Spleen (tissue), 11 donors: ENCODE measurements around the gene MAPK14. TPM values are rescaled to one million over a fixed set of nuclear protein-coding genes. Genes with fewer than 3 reads are reported as not detected.

Experiments used
- DNase-seq: peaks from one replicate; pipeline ENCODE4 v3.0.0-alpha.2; 2020
- H3K27ac ChIP-seq, 8 donors: fragments of 200-600 bp; sonication (generic) in 7 of 8; 1 replicate in 4 of 8; 2 replicates in 4 of 8; pipeline versions ENCODE4 v1.5.0 to v1.8.0; 2016 to 2021; ENCODE audit warnings: inconsistent platforms in 4 of 8, mild to moderate bottlenecking in 4 of 8, moderate library complexity in 1 of 8
- H3K27me3 ChIP-seq, 7 donors: fragments of 200-600 bp; sonication (generic) in 6 of 7; replicated peaks in 1 of 7; 1 replicate in 4 of 7; 2 replicates in 3 of 7; pipeline versions ENCODE4 v1.5.0 to v1.8.0; 2016 to 2021; ENCODE audit warnings: inconsistent platforms in 3 of 7, mild to moderate bottlenecking in 1 of 7
- H3K36me3 ChIP-seq, 6 donors: fragments of 200-600 bp; sonication (generic) in 5 of 6; 1 replicate in 4 of 6; 2 replicates in 2 of 6; pipeline versions ENCODE4 v1.5.0 to v1.8.0; 2016 to 2021; ENCODE audit warnings: inconsistent platforms in 2 of 6
- H3K4me1 ChIP-seq, 6 donors: fragments of 200-600 bp; sonication (generic) in 5 of 6; 1 replicate in 3 of 6; 2 replicates in 3 of 6; pipeline versions ENCODE4 v1.5.0 to v1.8.0; 2016 to 2021; ENCODE audit warnings: inconsistent platforms in 3 of 6
- H3K4me3 ChIP-seq, 8 donors: fragments of 200-600 bp; sonication (generic) in 7 of 8; 1 replicate in 4 of 8; 2 replicates in 4 of 8; pipeline versions ENCODE4 v1.5.0 to v1.8.0; 2016 to 2021; ENCODE audit warnings: inconsistent platforms in 4 of 8, mild to moderate bottlenecking in 4 of 8, moderate library complexity in 2 of 8
- H3K9me3 ChIP-seq, 8 donors: fragments of 200-600 bp; sonication (generic) in 7 of 8; 1 replicate in 4 of 8; 2 replicates in 4 of 8; pipeline versions ENCODE4 v1.5.0 to v1.8.0; 2016 to 2021; ENCODE audit warnings: inconsistent platforms in 4 of 8
- CTCF ChIP-seq, 11 experiments: fragments of 200-600 bp in 7 of 11; fragments of 450-650 bp in 4 of 11; sonication (generic) in 4 of 11; IDR thresholded peaks in 8 of 11; conservative IDR thresholded peaks in 3 of 11; 1 replicate in 7 of 11; 2 replicates in 4 of 11; pipeline versions ENCODE4 v1.4.0 to v1.8.0; 2016 to 2021; ENCODE audit warnings: antibody characterized with exemption in 11 of 11, inconsistent platforms in 4 of 11, mild to moderate bottlenecking in 1 of 11
- POLR2A ChIP-seq, 3 donors: fragments of 450-650 bp; IDR thresholded peaks; one replicate each; pipeline ENCODE4 v1.5.1; 2017; ENCODE audit warnings: antibody characterized with exemption in 3 of 3, mild to moderate bottlenecking in 1 of 3
- POLR2AphosphoS5 ChIP-seq, 3 donors: sonication (generic); formaldehyde crosslinking; IDR thresholded peaks; one replicate each; pipeline ENCODE4 v1.5.1; 2017; ENCODE audit warnings: antibody characterized with exemption in 3 of 3
- WGBS, 5 donors: extraction: QIAGEN DNeasy Blood & Tissue Kit in 3 of 5; methylation state at CpG; one replicate each; pipeline versions ENCODE4 v1.1.5 to v1.1.7; 2013 to 2018; 5-methylcytosine and 5-hydroxymethylcytosine counted together
- intact Hi-C: fragments of 100-400 bp; cut with DNase I; formaldehyde crosslinking; loops from one replicate; pipeline ENCODE4 v1.15.0; 2023; ENCODE audit warnings: low total_unique reads
- polyA plus RNA-seq, 3 donors: library from polyadenylated mRNA; stranded (reverse); fragments of 200-250 nt; gene quantifications; one replicate each; pipeline ENCODE4 v1.2.1, GENCODE V29; 2013
- total RNA-seq, 7 donors: library from RNA; depleted of rRNA in 3 of 7; stranded (reverse); fragments of >200 nt in 3 of 7; fragmentation: NEBNext Ultra II Directional in 4 of 7; extraction: Animal tissue kit (Norgen Biotek cat#: 25700) in 4 of 7; gene quantifications; one replicate each; pipeline versions ENCODE4 v1.1.0 to v1.2.1, GENCODE V29; 2016 to 2021
- donor health status: healthy with polysubstance abuse.
- donor health status: DM: no; HTN: no; CAD: no; lungs with moderate emphysema.
- donor health status: DM: no; HTN: no; CAD: no.
- donor health status: Bipolar disorder and iron deficiency.
- donor health status: healthy.
- donor health status: DM: no; HTN: no; CAD: no.
- donor health status: DM: yes; HTN: yes; CAD: no.

The MAPK14 gene
- total and polyA plus RNA-seq, 10 donors: 13.9 to 242 (median 94.6) TPM

- Histone ChIP-seq H3K4me1 (peaks cover 5 to 97% (median 42%) of the 10 kb centered on the region in 6 donors), H3K27ac (no peak overlapping the region), H3K9me3 (no peaks in the 10 kb centered on the region), H3K4me3 (no peak overlapping the region), H3K36me3 (peaks cover 0 to 35% (median 15%) of the 10 kb centered on the region in 6 donors), H3K27me3 (no peaks in the 10 kb centered on the region)
- WGBS, 5 donors: 80 to 92% (median 84%) methylated on average over 16 of the region's 16 CpGs
- DNase-seq: no peak
- intact Hi-C loops: no loop called here
- TF ChIP-seq POLR2A (IDR thresholded peaks at IDR 0.05) (no peak), POLR2AphosphoS5 (IDR thresholded peaks at IDR 0.05) (no peak), CTCF (IDR thresholded peaks at IDR 0.05 in 8 of 11, conservative IDR thresholded peaks at IDR 0.05 in 3 of 11) (no peak)
These were observed 23.5 kb downstream of the MAPK14 start for GRCh38 chr6:36050947-36051710.

- Histone ChIP-seq H3K9me3 (no peaks in the 10 kb centered on the region), H3K36me3 (peaks cover 0 to 40% (median 16%) of the 10 kb centered on the region in 6 donors), H3K4me3 (no peak overlapping the region), H3K4me1 (peaks cover 5 to 95% (median 45%) of the 10 kb centered on the region in 6 donors), H3K27me3 (no peaks in the 10 kb centered on the region), H3K27ac (peak overlapping the region in 1 of 8 donors; percentile 9)
- no peak for DNase-seq
- no peak for TF ChIP-seq CTCF (IDR thresholded peaks at IDR 0.05 in 8 of 11, conservative IDR thresholded peaks at IDR 0.05 in 3 of 11)
- no peak for TF ChIP-seq POLR2A (IDR thresholded peaks at IDR 0.05)
- WGBS, 5 donors: 55 to 85% (median 68%) methylated on average over 2 of the region's 2 CpGs
- intact Hi-C loops: no loop called here
These were observed 24.5 kb downstream of the MAPK14 start for GRCh38 chr6:36052097-36052496.

GRCh38 chr6:36053878-36054277 lies 26.3 kb downstream of the MAPK14 start:
- H3K9me3 ChIP-seq: no peaks in the 10 kb centered on the region
- no peak for TF ChIP-seq CTCF (IDR thresholded peaks at IDR 0.05 in 8 of 11, conservative IDR thresholded peaks at IDR 0.05 in 3 of 11)
- no peak for TF ChIP-seq POLR2A (IDR thresholded peaks at IDR 0.05)
- no peak for TF ChIP-seq POLR2AphosphoS5 (IDR thresholded peaks at IDR 0.05)
- H3K36me3 ChIP-seq: peaks cover 0 to 47% (median 17%) of the 10 kb centered on the region in 6 donors
- intact Hi-C loops: no loop called here
- WGBS, 5 donors: 81 to 99% (median 94%) methylated on average over 2 of the region's 2 CpGs
- H3K4me3 ChIP-seq: no peak overlapping the region
- H3K4me1 ChIP-seq: peaks cover 4 to 89% (median 35%) of the 10 kb centered on the region in 6 donors
- no peaks in the 10 kb centered on the region for H3K27me3 ChIP-seq
- no peak overlapping the region for H3K27ac ChIP-seq
- DNase-seq: no peak

- intact Hi-C loops: no loop called here
- H3K4me3 ChIP-seq: no peak overlapping the region
- 90 to 93% (median 92%) methylated on average over 2 of the region's 2 CpGs for WGBS, 5 donors
- H3K27me3 ChIP-seq: no peaks in the 10 kb centered on the region
- TF ChIP-seq POLR2A (IDR thresholded peaks at IDR 0.05) (no peak), POLR2AphosphoS5 (IDR thresholded peaks at IDR 0.05) (no peak)
- H3K27ac ChIP-seq: no peak overlapping the region
- peaks cover 0 to 52% (median 22%) of the 10 kb centered on the region in 6 donors for H3K36me3 ChIP-seq
- H3K4me1 ChIP-seq: peaks cover 0 to 84% (median 31%) of the 10 kb centered on the region in 6 donors
- no peaks in the 10 kb centered on the region for H3K9me3 ChIP-seq
- DNase-seq: no peak
These were observed 26.8 kb downstream of the MAPK14 start for GRCh38 chr6:36054415-36054814.
